Glomerular visceral epithelial cell (primary cell): ENCODE results near the gene PXK.

Experiments
- DNase-seq: peaks from one replicate; pipeline ENCODE4 v3.0.0-alpha.2; 2016; ENCODE audit errors: extremely low spot score

Gene PXK

DNA sequence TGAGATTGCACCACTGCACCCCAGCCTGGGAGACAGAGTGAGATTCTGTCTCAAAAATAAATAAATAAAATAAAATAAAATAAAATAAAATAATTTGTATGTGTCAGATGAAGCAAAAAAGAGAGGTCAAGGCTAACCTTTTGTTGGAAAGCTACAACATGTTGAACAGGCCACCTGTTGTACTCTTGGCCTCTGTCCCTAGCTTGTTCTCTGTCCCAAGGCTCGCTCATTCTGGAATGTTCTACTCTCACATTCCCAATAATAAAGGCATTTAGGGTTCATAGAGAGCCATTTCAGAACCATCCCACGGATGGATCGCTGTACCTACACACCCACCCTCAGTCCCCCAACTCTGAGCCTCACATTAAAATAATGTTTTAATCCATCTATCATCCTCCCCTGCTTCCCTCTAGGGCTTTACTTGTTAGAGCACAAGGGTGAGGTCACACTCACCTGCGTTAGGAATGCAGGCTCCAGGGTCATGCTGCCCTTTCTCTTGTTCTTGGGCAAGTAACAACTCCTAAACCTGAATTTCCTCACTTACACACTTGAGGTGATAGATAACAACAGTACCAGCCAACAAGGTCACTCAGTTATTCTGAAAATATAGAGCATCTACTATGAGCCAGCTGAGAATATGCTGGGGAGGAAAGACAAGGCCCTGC, 134.3 kb downstream of the PXK start:
- no peak for DNase-seq

DNA sequence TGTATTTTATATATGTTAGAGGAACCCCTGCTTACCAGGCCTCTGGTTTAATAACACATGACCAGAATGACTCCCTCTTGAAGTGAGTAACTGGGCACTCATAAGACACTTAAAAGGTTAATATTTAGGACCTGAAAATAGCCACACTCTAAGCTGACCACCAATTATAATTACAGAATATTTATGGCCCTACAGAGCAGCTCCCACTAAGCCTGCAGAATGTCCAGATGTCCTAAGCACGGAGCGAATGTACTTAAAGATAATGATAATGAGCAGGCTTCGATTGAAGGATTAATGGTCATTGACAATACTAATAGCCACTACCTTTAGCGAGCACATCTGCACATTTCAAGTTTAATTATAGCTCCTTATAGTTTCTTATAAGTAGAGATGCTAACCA, 136.4 kb downstream of the PXK start:
- DNase-seq: no peak

DNA sequence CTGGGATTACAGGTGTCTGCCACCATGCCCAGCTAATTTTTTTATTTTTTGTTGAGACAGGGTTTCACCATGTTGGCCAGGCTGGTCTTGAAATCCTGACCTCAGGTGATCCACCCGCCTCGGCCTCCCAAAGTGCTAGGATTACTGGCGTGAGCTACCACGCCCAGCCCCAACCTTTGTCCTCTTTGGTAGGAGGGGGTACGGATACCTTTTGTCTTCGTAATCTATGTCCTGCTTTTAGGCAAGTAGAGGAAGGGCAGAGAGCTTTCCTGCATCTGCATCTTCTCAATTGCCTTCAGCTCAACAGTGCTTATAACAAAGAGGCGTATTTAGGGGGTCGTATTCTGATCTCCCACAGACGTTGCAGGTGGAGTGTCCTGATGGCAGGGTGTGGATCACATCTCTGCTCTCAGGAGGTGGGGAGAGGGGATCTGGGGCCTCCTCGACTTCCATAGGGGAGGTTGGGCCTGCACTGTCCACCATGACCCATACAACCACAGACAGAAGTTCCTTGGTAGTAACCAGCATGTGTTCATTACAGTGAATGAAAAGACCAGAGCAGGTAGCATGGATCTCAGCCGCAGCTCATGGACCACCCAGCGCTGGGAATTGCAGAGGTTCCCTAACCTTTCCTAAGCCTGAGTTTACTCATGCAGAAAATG, 137.8 kb downstream of the PXK start:
- no peak for DNase-seq

DNA sequence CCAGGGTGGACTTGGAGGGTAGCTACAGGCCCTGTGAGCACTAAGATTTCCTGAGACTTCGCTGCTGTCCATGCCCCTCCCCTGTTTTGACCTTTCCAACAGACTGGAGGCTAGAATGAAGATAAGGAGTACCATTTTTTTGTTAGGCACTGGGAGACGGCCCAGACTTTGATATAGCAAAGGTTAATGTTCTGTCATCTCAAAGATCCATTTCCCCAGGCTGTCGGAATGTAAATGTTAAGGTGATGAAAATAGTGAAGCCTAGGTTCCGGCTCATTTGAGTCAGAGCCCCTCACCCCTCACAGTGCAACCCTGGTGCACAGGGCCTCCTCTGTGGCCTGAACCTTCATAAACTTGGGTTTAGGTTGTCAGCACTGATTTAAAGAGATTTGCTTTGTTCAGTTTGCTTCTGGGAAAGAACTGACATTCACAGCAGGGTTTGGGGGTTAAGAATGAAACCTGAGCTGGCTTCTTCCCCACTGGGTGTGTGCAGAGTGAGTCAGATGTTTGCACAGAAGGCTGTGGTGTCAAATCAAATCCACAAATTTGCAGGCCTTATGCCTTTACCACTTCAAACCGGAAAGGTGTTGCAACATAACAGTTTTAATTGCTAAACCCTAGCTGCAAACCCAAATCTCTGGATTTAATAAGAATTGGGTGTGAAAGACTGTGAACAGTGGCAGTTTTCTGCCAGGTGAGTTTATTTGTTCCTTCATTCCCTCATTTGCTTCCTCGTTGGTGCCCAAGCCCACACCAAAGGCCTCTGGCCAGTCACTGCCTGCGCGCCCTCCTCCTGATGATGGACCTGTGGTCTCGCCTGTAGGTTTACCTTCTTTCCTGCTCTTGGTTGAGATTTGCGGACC, 138.6 kb downstream of the PXK start:
- peak; percentile 80 for DNase-seq

DNA sequence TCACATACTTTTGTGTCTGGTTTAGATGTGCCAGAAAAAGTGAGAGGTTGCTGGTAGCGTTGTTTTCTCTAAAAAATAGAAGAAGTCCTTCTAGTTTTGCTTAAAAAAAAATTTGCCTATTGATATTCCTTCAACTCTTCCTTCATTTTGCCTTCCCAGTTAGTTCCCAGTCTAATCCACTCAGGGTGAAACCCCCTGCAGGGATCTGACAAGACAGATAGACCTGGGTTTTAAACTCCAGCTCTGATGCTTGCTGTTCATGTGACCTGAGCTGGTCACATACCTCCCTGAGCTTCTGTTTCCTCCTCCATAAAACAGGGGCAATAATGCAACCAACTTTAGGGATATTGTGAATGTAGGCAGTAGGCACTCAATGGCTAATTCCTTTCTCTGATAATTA, 140.6 kb downstream of the PXK start:
- no peak for DNase-seq

DNA sequence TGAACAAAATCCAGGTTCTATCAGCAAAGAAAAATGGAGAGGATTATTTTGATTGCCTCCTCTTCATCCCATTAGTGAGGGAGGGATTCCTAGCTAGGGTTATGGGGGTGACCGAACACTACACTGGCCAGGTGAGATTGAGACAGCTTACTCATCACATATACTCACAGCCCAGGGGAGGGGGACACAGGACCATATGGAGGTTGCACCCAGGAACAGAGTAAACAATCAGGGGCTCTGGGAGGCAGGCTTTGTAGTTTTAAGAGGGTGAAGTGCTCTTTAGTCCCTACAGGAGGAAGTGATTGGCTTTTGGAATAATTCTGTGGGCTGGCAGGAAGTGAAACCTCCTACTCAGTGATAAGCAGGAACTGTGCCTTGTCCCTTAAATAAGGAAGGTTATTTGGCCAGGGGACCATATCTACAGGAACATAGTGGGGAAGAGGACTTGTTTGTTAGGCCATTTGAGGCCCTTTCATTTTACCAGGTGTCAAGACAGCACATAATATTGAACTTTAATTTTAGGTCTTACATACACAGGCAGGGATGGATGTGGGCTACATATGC, 141.7 kb downstream of the PXK start:
- DNase-seq: no peak

DNA sequence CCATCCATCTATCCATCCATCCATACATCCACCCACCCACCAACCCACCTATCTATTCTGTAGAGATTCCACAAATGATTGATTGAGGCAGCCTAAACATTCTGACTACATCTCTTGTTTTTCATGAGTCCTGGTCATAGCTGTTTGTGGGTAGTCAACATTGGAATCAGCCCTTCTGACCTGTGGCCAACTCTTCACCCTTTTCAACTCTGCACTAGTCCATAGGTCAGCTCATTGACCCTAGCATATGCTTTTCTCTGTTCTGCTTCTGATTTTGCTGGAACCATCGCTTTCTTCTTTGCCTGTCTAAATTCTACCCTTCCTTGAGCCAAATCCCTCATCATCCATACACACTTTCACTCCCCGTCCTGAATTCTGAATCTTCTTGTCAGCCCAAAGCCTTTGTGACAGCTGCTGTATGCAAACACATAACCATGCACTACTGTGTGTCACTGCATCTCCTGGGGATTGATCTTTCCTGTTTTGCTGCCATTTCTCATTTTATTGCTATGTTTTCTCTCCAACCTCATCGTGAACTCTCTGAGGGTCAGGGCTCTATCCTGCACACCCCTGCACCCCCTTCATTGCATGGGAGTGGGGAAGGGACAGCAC, 142.4 kb downstream of the PXK start:
- DNase-seq: no peak
